Activated naive CD4-positive, alpha-beta T cell treated with Interleukin-2 at 50 U/mL for 16 hours (primary cell): Measurements from ENCODE around the gene SMIM22.

Source experiments
- DNase-seq: peaks from one replicate; pipeline ENCODE4 v3.0.0-alpha.2; 2020

Gene SMIM22

GRCh38 chr16:4797805-4798252 is 2.7 kb downstream of the SMIM22 start:
- DNase-seq, result no peak

- no peak for DNase-seq
Measured at GRCh38 chr16:4798456-4798855, 3.3 kb downstream of the SMIM22 start.

DNA sequence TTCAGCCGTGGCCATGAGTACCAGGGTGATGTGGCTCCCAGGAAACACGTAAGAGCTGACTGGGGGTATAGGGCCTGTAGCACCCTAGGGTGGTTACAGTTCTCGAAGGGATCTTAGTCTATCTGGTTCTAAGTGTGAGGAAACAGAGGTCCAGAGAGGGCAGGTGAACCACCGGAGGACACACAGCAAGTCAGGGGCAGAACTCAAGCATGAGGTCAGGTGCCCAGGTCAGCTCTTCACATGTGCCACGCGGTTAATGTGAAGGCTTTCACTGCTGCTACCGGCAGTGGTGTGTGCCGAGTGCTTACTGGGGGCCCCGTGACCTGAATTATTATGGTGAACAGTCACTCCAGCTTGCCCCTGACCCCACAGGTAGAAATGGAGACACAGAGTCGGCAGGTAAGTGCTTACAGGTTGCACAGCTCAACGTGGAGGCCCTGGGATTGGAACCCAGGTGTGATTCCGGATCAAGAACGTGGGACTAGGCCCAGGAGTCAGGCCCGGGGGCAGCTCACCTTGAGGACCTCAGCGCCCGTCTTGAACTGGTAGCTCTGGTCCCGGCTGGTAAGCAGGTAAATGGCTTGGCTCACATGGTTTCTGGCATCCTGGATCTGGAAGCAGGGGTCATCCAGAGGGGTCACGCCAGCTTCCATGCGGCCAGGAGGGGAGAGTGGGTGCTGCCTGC is 4.1 kb downstream of the SMIM22 start:
- DNase-seq, result no peak

DNA sequence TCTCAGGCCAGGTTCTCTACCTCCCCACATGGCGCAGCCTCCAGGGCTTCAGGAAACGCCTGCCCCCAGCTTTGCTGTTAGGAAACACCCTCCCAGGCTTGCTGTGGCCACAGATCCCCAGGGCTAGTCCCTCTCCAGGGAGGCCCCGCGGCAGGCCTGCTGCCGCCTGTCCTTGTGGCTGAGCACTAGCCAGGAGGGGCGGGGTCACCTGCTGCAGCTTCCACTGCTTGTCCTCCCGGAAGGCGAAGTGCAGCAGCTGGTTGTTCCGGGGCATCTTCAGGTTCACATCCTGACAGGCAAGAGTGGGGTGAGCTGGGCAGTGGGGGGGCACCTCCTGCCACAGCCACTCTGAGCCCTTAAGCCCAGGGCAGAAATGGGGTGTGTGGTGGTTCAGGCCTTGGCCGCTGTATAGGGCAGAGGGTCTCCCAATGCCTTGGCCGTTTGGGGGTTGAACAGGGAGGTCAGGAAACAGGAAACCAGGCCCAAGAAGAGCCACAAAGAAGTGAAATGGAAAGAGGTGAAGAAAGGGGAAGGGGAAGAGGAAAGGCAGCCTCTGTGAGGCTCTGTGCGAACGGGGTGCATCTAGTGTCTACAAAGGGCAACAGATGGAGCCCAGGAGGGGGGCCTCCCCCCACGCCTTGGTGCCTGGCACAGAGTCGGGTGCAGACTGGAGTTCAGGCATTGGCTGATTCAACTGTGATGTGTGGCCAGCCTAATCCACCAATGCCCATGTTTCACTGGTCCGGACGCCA is 5.3 kb downstream of the SMIM22 start:
- no peak for DNase-seq

DNA sequence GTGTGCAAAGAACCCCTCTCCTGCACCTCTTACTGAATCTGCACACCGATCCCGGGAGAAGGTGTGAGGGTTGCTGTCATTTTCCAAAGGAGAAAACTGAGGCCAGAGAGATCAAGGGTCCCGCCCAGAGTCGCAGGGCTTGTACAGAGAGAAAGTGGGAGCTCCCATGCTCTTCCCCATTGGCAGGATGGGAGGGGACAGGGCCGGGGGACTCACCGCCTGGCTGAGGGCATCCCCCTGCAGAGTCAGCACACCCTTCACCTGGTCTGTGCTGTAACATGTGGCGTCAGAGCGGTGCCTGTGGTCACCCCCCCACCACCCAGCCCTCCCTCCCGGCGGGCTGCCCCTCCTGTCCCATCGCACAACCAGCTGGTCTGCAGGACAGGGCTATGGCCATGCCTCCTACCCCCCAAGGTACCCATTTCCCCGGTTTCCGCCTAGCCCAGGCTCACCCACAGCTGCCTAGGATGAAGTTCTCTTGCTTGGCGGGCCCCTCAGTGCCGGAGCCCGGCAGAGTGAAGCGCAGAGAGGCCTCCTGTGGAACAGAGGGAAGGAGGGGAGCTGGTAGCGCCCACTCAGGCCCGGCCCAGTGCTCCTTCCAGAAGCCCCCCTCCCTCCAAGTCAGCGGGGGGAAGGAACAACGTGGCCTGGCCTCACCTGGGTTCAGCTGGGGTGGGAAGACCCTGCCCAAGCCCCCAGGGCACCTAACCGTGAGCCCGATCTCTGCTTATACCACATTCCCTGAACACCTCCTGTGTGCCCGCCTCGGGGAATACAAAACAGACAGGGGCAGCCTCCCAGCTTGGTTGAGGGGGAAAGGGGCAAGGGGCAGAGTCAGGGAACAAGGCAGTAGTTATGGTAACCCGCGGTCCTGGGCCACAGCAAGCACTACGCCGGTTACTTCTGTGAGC is 6.1 kb downstream of the SMIM22 start:
- DNase-seq, result no peak

- DNase-seq, result peak; percentile 80
Measured at GRCh38 chr16:4801962-4802658, 6.9 kb downstream of the SMIM22 start, which contains the start of gene ROGDI. Gene ROGDI, minus strand, starts transcription at chr16:4802633. Its CDS starts 62 bp downstream, at chr16:4802571.

DNA sequence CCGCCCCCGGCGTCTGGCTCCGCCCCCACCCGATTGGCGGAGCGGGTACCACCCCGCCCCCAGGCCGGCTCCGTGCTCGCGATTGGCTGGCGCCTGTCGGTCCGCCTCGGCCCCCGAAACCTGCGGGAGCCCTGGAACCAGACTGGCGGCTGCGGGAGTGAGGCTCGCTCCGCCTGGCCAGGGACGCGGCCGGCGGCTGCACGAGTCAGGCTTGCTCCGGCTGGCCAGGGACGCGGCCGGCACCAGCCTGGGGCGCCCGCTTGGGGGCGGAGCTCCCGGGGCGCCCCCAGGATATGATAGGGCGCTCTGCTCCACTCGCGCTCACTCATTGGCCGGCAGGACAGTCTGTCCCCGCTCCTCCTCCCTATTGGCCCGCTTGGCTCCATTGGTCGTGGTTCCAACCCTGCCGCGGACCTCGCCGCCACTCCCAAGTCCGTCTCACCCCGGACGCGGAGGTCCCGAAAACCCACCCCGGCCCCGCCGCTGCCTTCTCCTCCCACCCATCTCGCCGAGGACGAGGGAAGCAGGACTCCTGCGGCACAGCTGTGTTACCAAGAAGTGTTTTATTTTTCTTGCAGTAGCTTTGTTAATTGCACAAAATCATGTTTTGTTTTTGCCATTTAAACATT is 7.6 kb downstream of the SMIM22 start:
- peak; percentile 91 for DNase-seq

- no peak for DNase-seq
Measured at GRCh38 chr16:4803401-4803844, 8.3 kb downstream of the SMIM22 start.

DNA sequence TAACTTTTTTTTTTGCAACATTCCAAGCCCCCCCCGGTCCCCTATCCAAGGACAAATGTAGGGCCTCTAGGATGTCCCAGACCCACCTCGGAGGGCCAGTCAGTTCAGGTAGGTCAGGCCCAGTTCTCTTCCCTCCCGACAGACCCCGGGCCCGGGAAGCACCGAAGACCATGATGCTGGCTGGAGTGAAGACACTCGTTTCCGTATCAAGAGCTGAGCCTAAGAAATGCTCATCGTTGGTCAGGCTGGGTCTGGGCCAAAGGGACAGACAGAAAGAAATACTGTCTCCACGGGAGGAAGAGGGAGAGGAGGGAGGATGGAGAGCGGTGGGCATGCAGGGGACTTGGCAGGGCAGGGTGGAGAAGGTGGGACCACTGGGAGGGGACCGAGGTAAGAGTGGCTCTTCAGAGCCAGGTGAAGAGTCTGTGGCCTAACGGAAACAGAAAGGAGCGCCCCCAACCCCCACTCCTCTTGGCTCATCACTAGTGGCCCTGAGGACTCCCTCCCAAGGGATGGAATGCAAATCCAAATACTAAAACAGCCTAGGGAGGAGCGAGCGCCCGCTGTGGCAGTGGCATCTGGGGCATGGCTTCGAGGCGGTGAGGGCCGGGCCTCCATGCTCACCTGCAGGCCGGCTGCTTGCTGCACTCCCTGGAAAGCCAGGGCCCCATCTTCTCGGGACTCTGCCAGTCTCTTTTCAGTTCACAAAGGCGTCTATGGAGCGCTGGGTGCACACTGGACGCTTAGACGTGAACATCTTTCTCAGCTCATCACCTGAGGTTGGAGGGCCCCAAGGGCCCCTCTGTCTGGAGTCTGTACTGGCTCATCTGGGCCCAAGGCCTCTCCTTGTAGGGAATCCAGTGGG is 9.0 kb downstream of the SMIM22 start:
- no peak for DNase-seq

GRCh38 chr16:4805231-4805630 is 10.1 kb downstream of the SMIM22 start:
- no peak for DNase-seq

DNA sequence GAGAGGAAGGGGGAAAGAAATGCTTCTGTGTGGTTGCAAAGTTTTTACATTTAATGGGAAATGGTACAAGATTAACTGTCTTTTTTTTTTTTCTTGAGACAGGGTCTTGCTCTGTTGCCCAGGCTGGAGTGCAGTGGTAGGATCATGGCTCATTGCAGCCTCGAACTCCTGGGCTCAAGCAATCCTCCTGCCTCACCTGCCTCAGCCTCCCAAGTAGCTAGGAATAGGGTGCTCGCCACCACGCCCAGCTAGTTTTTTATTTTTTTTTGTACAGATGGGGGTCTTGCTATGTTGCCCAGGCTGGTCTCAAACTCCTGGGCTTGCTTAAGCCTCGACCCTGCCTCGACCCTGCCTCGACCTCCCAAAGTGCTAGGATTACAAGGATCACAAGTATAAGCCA is 11.1 kb downstream of the SMIM22 start:
- DNase-seq, result no peak

GRCh38 chr16:4811242-4811641 is 16.1 kb downstream of the SMIM22 start:
- DNase-seq, result no peak

DNA sequence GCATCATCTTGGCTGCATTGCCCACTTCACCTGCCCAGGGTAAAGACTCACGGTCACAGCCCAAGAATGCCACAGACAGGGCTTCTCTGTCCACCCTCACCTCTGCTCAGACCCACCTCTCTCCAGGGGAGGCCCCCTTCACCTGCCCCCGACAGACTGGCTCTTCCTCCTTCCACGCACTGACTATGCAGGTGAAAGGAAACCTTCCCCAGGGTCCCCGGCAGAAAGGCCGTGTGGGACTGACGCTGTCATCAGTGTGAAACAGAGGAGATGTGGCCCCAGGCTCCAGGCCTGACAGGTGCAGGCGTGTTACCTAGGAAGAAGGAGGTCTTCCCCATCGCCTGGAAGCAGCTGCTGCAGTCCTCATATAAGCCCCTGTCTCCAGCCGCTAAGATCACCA is 16.6 kb downstream of the SMIM22 start:
- no peak for DNase-seq

GRCh38 chr16:4813251-4814003 is 18.3 kb downstream of the SMIM22 start:
- no peak for DNase-seq

DNA sequence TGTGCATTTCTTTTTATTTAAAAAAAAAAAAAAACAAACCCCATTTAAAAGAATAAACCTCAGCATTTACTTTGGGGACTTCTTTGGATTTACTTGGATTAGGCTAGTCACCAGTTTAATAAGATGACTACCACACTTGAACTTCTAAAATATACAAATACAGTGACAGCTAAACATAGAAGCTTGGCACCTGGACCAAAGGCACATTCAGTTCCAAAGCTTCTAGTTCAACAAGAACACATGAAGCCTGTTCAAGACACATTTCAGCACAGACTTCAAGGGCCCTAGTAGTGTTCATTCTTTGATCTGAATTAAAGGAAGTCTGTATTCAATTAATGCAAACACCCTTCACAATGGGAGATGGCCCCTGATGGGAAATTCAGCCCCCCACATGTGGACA is 18.9 kb downstream of the SMIM22 start:
- no peak for DNase-seq

DNA sequence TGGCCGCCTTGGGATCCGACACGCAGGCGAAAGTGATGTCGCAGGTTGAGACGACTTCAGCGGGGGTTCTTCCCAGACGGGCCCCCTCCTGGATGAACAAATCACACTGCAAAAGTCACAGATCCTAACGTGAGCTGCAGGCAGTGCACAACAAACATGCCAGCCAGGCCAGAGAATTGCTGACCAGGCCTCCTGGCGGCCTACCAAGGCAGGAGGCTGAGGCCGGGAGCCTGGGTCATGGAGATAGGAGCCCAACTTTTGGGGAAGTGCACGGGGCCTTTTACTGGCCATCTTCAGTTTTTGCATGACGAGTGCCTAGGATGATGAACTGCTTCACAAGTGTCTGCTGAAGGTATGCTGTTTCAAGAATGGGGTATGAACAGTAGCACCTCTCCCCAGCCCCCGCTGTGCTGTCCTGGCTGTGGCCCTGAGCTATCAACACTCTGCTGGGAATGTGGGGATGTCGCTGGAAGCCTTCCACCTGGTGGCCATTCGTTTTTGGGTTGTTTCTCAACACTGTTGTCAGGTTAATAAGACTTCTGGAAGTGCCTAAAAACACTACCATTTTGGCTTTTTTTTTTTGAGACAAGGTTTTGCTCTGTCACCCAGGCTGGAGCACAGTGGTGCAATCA is 19.5 kb downstream of the SMIM22 start:
- DNase-seq, result no peak

DNA sequence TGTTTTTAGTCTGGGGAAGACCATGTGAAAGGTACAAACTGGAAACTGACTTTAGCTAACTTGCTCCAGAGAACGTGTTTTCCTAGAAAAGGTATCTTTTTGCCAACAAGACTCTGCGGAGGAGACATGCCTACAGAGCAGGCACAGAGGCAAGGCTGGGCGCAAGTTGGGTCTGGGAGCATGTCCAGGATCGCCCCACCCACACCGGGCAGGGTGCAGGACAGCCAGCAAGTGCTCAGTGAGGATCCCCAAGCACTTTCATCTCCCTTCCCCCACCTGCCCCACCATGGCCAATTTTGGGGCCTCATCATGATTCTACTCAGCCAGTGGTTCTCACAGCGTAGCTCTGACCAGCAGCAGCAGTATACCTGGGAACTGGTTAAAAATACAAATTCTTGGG is 25.5 kb downstream of the SMIM22 start:
- DNase-seq, result no peak

- no peak for DNase-seq
Measured at GRCh38 chr16:4825196-4825595, 30.0 kb downstream of the SMIM22 start.

GRCh38 chr16:4826526-4826925 is 31.4 kb downstream of the SMIM22 start:
- DNase-seq, result no peak

DNA sequence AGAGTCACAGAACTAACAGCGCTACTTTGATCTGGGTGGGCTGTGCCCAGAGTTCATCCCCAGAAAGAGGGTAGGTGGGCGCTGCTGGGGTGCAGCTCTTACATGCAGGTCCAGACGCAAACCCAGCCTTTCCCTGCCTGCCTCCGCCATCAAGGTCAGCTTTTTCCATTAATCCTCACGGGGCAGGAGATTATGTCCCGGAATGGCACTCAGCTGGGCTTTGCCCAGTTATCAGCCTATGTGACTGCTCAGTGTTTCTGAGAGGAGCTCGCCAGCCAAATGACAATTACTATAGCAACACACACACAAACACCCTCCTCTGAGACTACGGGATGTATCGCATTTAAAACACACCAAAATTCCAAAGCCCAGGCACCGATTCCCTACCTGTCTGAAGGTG is 31.8 kb downstream of the SMIM22 start:
- DNase-seq, result no peak
